HEK293 (cell line): ENCODE measurements around the gene RBM15B.

ENCODE experiments used
- AEBP2 ChIP-seq: fragments of 450-650 bp; formaldehyde crosslinking; IDR thresholded peaks from 2 replicates; pipeline ENCODE4 v1.5.1; 2016; ENCODE audit warnings: missing biosample characterization, missing genetic modification characterization, borderline replicate concordance
- ATF2 ChIP-seq: fragments of 450-650 bp; formaldehyde crosslinking; IDR thresholded peaks from 2 replicates; pipeline ENCODE4 v1.5.1; 2016; ENCODE audit warnings: missing biosample characterization, missing genetic modification characterization, low read depth
- BCL6B ChIP-seq: fragments of 450-650 bp; formaldehyde crosslinking; IDR thresholded peaks from 2 replicates; pipeline ENCODE4 v1.5.1; 2017; ENCODE audit warnings: missing biosample characterization, missing genetic modification characterization
- FEZF1 ChIP-seq: fragments of 450-650 bp; formaldehyde crosslinking; IDR thresholded peaks from 2 replicates; pipeline ENCODE4 v1.5.1; 2016; ENCODE audit warnings: missing biosample characterization, missing genetic modification characterization
- GLI2 ChIP-seq: fragments of 450-650 bp; formaldehyde crosslinking; IDR thresholded peaks from 2 replicates; pipeline ENCODE4; 2017; ENCODE audit warnings: missing biosample characterization, missing genetic modification characterization, low read depth, borderline replicate concordance
- HOXC10 ChIP-seq: sonication (generic); formaldehyde crosslinking; IDR thresholded peaks from 2 replicates; pipeline ENCODE4 v1.8.1; 2023; ENCODE audit warnings: mild to moderate bottlenecking, missing genetic modification reagents
- KLF17 ChIP-seq: fragments of 450-650 bp; formaldehyde crosslinking; IDR thresholded peaks from 2 replicates; pipeline ENCODE4 v1.5.1; 2016; ENCODE audit warnings: missing biosample characterization, missing genetic modification characterization
- KLF9 ChIP-seq: fragments of 450-650 bp; formaldehyde crosslinking; IDR thresholded peaks from 2 replicates; pipeline ENCODE4 v1.5.1; 2016; ENCODE audit warnings: missing biosample characterization, missing genetic modification characterization, low read depth
- MZF1 ChIP-seq: fragments of 450-650 bp; formaldehyde crosslinking; IDR thresholded peaks from 2 replicates; pipeline ENCODE4 v1.5.1; 2017; ENCODE audit warnings: missing biosample characterization, missing genetic modification characterization, borderline replicate concordance
- PRDM1 ChIP-seq: fragments of 450-650 bp; formaldehyde crosslinking; IDR thresholded peaks from 2 replicates; pipeline ENCODE4; 2016; ENCODE audit warnings: missing biosample characterization, missing genetic modification characterization
- PRDM2 ChIP-seq: fragments of 450-650 bp; formaldehyde crosslinking; IDR thresholded peaks from 2 replicates; pipeline ENCODE4 v1.5.1; 2016; ENCODE audit warnings: missing biosample characterization, missing genetic modification characterization, borderline replicate concordance
- SALL2 ChIP-seq: fragments of 450-650 bp; formaldehyde crosslinking; IDR thresholded peaks from 2 replicates; pipeline ENCODE4 v1.5.0; 2017; ENCODE audit warnings: missing biosample characterization, mild to moderate bottlenecking, missing genetic modification characterization, borderline replicate concordance
- SCRT2 ChIP-seq: fragments of 450-650 bp; formaldehyde crosslinking; IDR thresholded peaks from 2 replicates; pipeline ENCODE4 v1.5.1; 2016; ENCODE audit warnings: missing biosample characterization, missing genetic modification characterization
- ZFP69B ChIP-seq: fragments of 450-650 bp; formaldehyde crosslinking; IDR thresholded peaks from 2 replicates; pipeline ENCODE4 v1.5.1; 2016; ENCODE audit warnings: missing biosample characterization, missing genetic modification characterization
- ZNF280D ChIP-seq: fragments of 450-650 bp; formaldehyde crosslinking; IDR thresholded peaks from 2 replicates; pipeline ENCODE4 v1.5.1; 2016; ENCODE audit warnings: missing biosample characterization, missing genetic modification characterization
- ZNF324 ChIP-seq: fragments of 450-650 bp; formaldehyde crosslinking; IDR thresholded peaks from 2 replicates; pipeline ENCODE4 v1.5.1; 2016; ENCODE audit warnings: missing biosample characterization, missing genetic modification characterization
- ZNF544 ChIP-seq: fragments of 450-650 bp; formaldehyde crosslinking; IDR thresholded peaks from 2 replicates; pipeline ENCODE4 v1.5.0; 2017; ENCODE audit warnings: missing biosample characterization, missing genetic modification characterization
- ZNF560 ChIP-seq: fragments of 450-650 bp; formaldehyde crosslinking; IDR thresholded peaks from 2 replicates; pipeline ENCODE4 v1.5.1; 2017; ENCODE audit warnings: missing biosample characterization, missing genetic modification characterization, borderline replicate concordance
- ZNF707 ChIP-seq: fragments of 450-650 bp; formaldehyde crosslinking; IDR thresholded peaks from 2 replicates; pipeline ENCODE4 v1.5.1; 2016; ENCODE audit warnings: missing biosample characterization, missing genetic modification characterization
- ZNF76 ChIP-seq: fragments of 450-650 bp; formaldehyde crosslinking; IDR thresholded peaks from 2 replicates; pipeline ENCODE4; 2016; ENCODE audit warnings: low read depth, missing biosample characterization, missing genetic modification characterization, borderline replicate concordance
- ZSCAN23 ChIP-seq: fragments of 450-650 bp; formaldehyde crosslinking; IDR thresholded peaks from 2 replicates; pipeline ENCODE4 v1.5.1; 2016; ENCODE audit warnings: missing biosample characterization, missing genetic modification characterization

Gene RBM15B

GRCh38 chr3:51391075-51391565 lies at the start of gene RBM15B (continued):
- TF ChIP-seq PRDM2 (tag by site-specific recombination) (no peak), SALL2 (no peak), KLF9 (tag by site-specific recombination) (peak; percentile 28; the same call in 1 of the 2 replicates), KLF17 (tag by site-specific recombination) (peak; percentile 62; the same call in 1 of the 2 replicates), ZNF560 (no peak), ZNF707 (no peak), ZFP69B (tag by site-specific recombination) (peak; percentile 95), ZNF544 (tag by site-specific recombination) (no peak), MZF1 (tag by site-specific recombination) (no peak), BCL6B (tag by site-specific recombination) (no peak), HOXC10 (no peak), GLI2 (tag by site-specific recombination) (no peak), ZSCAN23 (tag by site-specific recombination) (no peak), SCRT2 (tag by site-specific recombination) (no peak), ATF2 (tag by site-specific recombination) (no peak), AEBP2 (tag by site-specific recombination) (no peak), ZNF280D (no peak), ZNF76 (tag by site-specific recombination) (peak; percentile 47; the same call in 1 of the 2 replicates), FEZF1 (tag by site-specific recombination) (no peak), PRDM1 (tag by site-specific recombination) (no peak), ZNF324 (tag by site-specific recombination) (no peak)
